Psoas muscle (tissue), 8 donors: ENCODE results near the gene TRAF3IP3. TPM values are rescaled to one million over a fixed set of nuclear protein-coding genes. Genes with fewer than 3 reads are reported as not detected.

Experiments
- ATAC-seq, 4 donors: fragments of 200-7000 bp; cut with Tn5 transposase; one replicate each; pipeline ENCODE4 v1.9.1; 2020; ENCODE audit warnings: moderate library complexity in 3 of 4, mild to moderate bottlenecking in 2 of 4
- DNase-seq, 2 donors: peaks; one replicate each; pipeline ENCODE4 v3.0.0-alpha.2; 2020
- H3K27ac ChIP-seq: fragments of 200-600 bp; one replicate; pipeline ENCODE4 v1.8.0; 2022
- H3K27me3 ChIP-seq, 3 donors: fragments of 200-600 bp in 1 of 3; one replicate each; pipeline versions ENCODE4 v1.6.1 to v1.8.0; 2013 to 2022; ENCODE audit warnings: low read length in 2 of 3, mild to moderate bottlenecking in 2 of 3, moderate library complexity in 1 of 3; ENCODE audit not compliant: insufficient read depth in 3 of 3
- H3K36me3 ChIP-seq, 2 donors: fragments of 200-600 bp in 1 of 2; one replicate each; pipeline versions ENCODE4 v1.6.1 to v1.8.0; 2013 to 2022; ENCODE audit warnings: low read depth in 1 of 2, mild to moderate bottlenecking in 1 of 2, moderate library complexity in 1 of 2; ENCODE audit not compliant: insufficient read depth in 1 of 2
- H3K4me1 ChIP-seq: fragments of 200-600 bp; one replicate; pipeline ENCODE4 v1.8.0; 2022
- H3K4me3 ChIP-seq: fragments of 200-600 bp; one replicate; pipeline ENCODE4 v1.8.0; 2022; ENCODE audit warnings: mild to moderate bottlenecking
- H3K9me3 ChIP-seq: fragments of 200-600 bp; one replicate; pipeline ENCODE4 v1.8.0; 2022
- WGBS, 3 donors: extraction: QIAGEN DNeasy Blood & Tissue Kit; methylation state at CpG; one replicate each; pipeline versions ENCODE4 v1.1.6 to v1.1.7; 2013; 5-methylcytosine and 5-hydroxymethylcytosine counted together
- intact Hi-C, 2 donors: fragments of 100-400 bp; cut with DNase I; formaldehyde crosslinking; loops; one replicate each; pipeline versions ENCODE4 v1.11.0 to v1.14.2; 2022
- polyA plus RNA-seq, 3 donors: library from polyadenylated mRNA; stranded (reverse); fragments of 200-250 nt; gene quantifications; one replicate each; pipeline ENCODE4 v1.2.3, GENCODE V29; 2013
- total RNA-seq, 4 donors: library from RNA; stranded (reverse); fragmentation: NEBNext Ultra II Directional in 2 of 4; extraction: Animal tissue kit (Norgen Biotek cat#: 25700) in 2 of 4; gene quantifications; one replicate each; pipeline versions ENCODE4 v1.2.1 to v1.2.4, GENCODE V29; 2021 to 2023
- TF ChIP-seq, protein P1 (sequence below): fragments of 200-600 bp; IDR thresholded peaks from one replicate; pipeline ENCODE4 v1.8.0; 2022; ENCODE audit warnings: antibody characterized with exemption
- donor health status: healthy with polysubstance abuse.
- donor health status: DM: no; HTN: no; CAD: no; lungs with moderate emphysema.
- donor health status: Bipolar disorder and iron deficiency.
- donor health status: healthy.
- donor health status: DM: yes; HTN: yes; CAD: no.
- donor health status: DM: no; HTN: no; CAD: no.
- donor health status: DM: no; HTN: no; CAD: no.
- donor health status: DM: yes; HTN: yes; CAD: no.

TRAF3IP3 gene
- total and polyA plus RNA-seq, 7 donors: 0.23 to 2.0 (median 0.84) TPM

GRCh38 chr1:209743145-209743482 is 12.7 kb upstream of the TRAF3IP3 start:
- whole genome bisulfite sequencing, 3 donors: 57 to 59% (median 58%) methylated on average over 2 of the region's 2 CpGs
- H3K36me3 ChIP-seq: no peaks in the 10 kb centered on the region
- intact Hi-C loops: no loop called here
- no peak overlapping the region for H3K4me3 ChIP-seq
- no peaks in the 10 kb centered on the region for H3K27me3 ChIP-seq
- H3K4me1 ChIP-seq: no peaks in the 10 kb centered on the region
- H3K9me3 ChIP-seq: no peaks in the 10 kb centered on the region
- no peak overlapping the region for H3K27ac ChIP-seq
- TF ChIP-seq, protein P1, sequence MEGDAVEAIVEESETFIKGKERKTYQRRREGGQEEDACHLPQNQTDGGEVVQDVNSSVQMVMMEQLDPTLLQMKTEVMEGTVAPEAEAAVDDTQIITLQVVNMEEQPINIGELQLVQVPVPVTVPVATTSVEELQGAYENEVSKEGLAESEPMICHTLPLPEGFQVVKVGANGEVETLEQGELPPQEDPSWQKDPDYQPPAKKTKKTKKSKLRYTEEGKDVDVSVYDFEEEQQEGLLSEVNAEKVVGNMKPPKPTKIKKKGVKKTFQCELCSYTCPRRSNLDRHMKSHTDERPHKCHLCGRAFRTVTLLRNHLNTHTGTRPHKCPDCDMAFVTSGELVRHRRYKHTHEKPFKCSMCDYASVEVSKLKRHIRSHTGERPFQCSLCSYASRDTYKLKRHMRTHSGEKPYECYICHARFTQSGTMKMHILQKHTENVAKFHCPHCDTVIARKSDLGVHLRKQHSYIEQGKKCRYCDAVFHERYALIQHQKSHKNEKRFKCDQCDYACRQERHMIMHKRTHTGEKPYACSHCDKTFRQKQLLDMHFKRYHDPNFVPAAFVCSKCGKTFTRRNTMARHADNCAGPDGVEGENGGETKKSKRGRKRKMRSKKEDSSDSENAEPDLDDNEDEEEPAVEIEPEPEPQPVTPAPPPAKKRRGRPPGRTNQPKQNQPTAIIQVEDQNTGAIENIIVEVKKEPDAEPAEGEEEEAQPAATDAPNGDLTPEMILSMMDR: no peak
- DNase-seq (peak; percentile 66 to 72), ATAC-seq (no peak)

DNA sequence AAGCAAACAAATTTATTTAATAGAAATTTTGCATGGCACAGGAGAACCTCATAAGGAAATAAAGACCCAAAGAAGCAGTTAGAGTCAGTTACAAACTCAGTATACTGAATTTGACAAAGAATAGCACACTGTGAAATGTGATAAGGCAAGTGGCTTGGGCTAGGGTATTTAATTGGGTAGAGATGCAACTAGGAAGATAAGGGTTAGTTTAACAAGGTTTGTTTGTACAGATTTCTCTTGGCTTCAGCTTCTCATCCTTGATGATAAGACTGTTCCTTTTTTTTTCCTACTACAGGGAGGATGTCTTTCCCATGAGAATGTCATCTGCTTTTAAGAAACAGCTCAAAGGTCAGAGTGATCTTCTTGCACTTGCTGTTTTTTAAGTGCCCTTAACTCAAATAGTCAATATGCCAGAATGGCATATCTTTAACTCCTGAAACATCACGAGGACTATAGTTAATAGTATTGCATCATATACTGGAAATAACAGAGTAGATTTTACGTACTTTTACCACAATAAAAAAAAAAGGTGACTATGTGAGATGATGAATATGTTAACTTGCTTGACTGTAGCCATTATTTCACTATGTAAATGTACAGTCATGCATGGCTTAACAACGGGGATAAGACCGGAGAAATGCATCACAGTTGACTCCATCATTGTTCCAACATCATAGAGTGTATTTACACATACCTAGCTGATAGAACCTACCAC is 9.2 kb upstream of the TRAF3IP3 start:
- TF ChIP-seq, protein P1: no peak
- DNase-seq (no peak), ATAC-seq (no peak)
- Histone ChIP-seq H3K4me1 (no peaks in the 10 kb centered on the region), H3K36me3 (no peaks in the 10 kb centered on the region), H3K9me3 (no peaks in the 10 kb centered on the region), H3K4me3 (no peak overlapping the region), H3K27me3 (no peaks in the 10 kb centered on the region), H3K27ac (no peak overlapping the region)
- intact Hi-C loops: loop anchor here (5.0 kb wide), 2 partner anchors 119 to 174 kb away; no protein-coding TSS in a partner anchor
- 69 to 86% (median 76%) methylated on average over 4 of the region's 4 CpGs for WGBS, 3 donors

DNA sequence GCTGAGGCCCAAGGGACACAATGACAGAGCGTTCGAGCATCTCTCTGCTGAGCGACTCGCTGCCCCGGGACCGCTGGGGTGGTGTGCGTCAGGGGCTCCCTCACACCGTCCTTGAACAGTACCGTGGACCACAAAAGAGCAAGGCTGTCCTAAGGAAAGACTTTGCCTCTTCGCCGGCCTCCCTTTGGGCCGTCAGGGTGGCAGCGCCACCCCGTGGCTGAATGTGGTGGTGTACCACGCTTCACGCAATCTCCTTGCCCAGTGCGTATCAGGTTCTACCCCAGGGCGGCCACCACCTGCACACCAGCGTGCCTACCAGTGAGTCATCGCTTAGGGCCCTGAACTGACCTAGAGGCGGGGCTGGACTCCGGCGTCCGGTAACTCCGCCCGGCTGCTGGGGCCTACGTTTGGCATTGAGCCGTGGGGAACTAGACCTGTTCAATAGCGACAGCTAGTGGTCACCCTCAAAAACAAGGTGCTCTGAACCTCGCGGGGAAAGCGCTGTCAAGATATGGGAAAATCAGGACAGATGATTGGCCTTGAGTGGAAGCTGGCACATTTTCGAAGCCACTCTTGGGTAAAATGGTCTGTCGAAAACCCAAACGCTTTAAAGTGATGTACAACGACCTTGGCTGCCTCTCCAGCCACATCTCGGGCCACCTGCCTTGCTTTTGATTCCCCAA is 8.1 kb upstream of the TRAF3IP3 start:
- Histone ChIP-seq H3K4me1 (no peaks in the 10 kb centered on the region), H3K9me3 (no peaks in the 10 kb centered on the region), H3K27ac (peak overlapping the region; percentile 43), H3K27me3 (no peaks in the 10 kb centered on the region), H3K4me3 (peak overlapping the region; percentile 40), H3K36me3 (no peaks in the 10 kb centered on the region)
- peak; percentile 92 to 95 for DNase-seq
- peak; percentile 100 for ATAC-seq
- TF ChIP-seq, protein P1: peak; percentile 90
- 15 to 17% (median 16%) methylated on average over 35 to 37 of the region's 37 CpGs for WGBS, 3 donors
- intact Hi-C loops: loop anchor here (2.0 to 5.0 kb wide), 3 partner anchors 120 to 175 kb away; no protein-coding TSS in a partner anchor

DNA sequence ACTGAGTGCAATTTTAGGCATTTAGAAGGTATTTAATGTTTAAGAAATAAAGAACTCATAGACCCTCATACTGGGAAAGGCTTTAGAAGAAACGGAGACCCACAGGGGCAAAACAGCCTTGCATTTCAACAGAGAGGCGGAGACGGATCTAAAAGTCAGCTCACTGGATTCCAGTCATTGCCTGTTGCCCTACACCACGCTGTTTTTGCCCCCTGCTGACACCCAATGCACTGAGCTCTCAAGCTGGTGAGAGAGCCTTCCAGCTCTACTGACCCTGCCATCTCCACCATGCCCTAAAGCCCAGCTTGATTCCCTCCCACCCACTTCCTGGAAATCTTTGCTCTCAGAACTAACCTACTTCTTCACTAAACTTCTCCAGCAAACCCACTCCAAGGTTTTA is 7.2 kb upstream of the TRAF3IP3 start:
- 66 to 69% (median 69%) methylated on average over 4 of the region's 4 CpGs for WGBS, 3 donors
- TF ChIP-seq, protein P1: no peak
- Histone ChIP-seq H3K27me3 (no peaks in the 10 kb centered on the region), H3K27ac (no peak overlapping the region), H3K4me1 (no peaks in the 10 kb centered on the region), H3K4me3 (no peak overlapping the region), H3K36me3 (no peaks in the 10 kb centered on the region), H3K9me3 (no peaks in the 10 kb centered on the region)
- intact Hi-C loops: loop anchor here (2.0 to 5.0 kb wide), 3 partner anchors 121 to 176 kb away; no protein-coding TSS in a partner anchor
- ATAC-seq: no peak
- no peak for DNase-seq
